ENCODE results near the gene PCGF2. TPM values are rescaled to one million over a fixed set of nuclear protein-coding genes. Genes with fewer than 3 reads are reported as not detected.

Gene PCGF2
- total and polyA plus RNA-seq, 2 of the 8 experiments (the other 6 are each of a cell fraction or from before 2014, with no cell fraction given), result 42.1 to 93.3 TPM

- no peaks in the 10 kb centered on the region for H3K9me3 ChIP-seq (ENCODE audit: insufficient read depth in 2 of 2, low read depth in 1 of 2, low read length in 1 of 2)
- peak overlapping the region; percentile 81 to 92 for H3K4me2 ChIP-seq (ENCODE audit: insufficient read depth in 1 of 2, low read depth in 2 of 2, low read length in 2 of 2)
- no peak overlapping the region for H3K4ac ChIP-seq (replicated peaks; ENCODE audit: insufficient read length, low read depth, low read length)
- peaks cover 31 to 84% (median 74%) of the 10 kb centered on the region in 4 experiments for H3K27me3 ChIP-seq (replicated peaks in 1 of 4; ENCODE audit: control insufficient read depth in 3 of 4, extremely low read depth in 1 of 4, insufficient read depth in 3 of 4, low read length in 3 of 4)
- H4K91ac ChIP-seq (replicated peaks; ENCODE audit: insufficient read length, low read length), result peak overlapping the region; percentile 15
- POLR2A ChIA-PET (ENCODE audit: partially characterized antibody), result interaction anchor here (1.0 to 4.5 kb wide), 9 partner anchors 12 to 150 kb away, joined by 3 to 38 read pairs (median 4); no protein-coding TSS in a partner anchor
- CTCF ChIA-PET (ENCODE audit: partially characterized antibody), result interaction anchor here (0.6 to 3.4 kb wide), 8 partner anchors 12 to 124 kb away, joined by 3 to 30 read pairs (median 5); no protein-coding TSS in a partner anchor
- 0 out of 2 replicates have a peak overlapping the region, but pooled peaks have one; percentile 20 for H2BK15ac ChIP-seq (ENCODE audit: low read length)
- peak overlapping the region; percentile 43 to 76 (median 52); a peak in 7 of 8 replicates for H3K4me3 ChIP-seq (ENCODE audit: extremely low read depth in 1 of 4, insufficient read depth in 2 of 4, low read depth in 3 of 4, low read length in 4 of 4)
- peaks cover 15 to 44% (median 32%) of the 10 kb centered on the region in 4 experiments for H3K4me1 ChIP-seq (replicated peaks in 1 of 4; ENCODE audit: control insufficient read depth in 3 of 4, insufficient read depth in 4 of 4, low read length in 3 of 4)
- H2AK5ac ChIP-seq (ENCODE audit: low read depth, low read length), result no peak overlapping the region
- H3K79me1 ChIP-seq (ENCODE audit: low read depth, low read length), result no peaks in the 10 kb centered on the region
- H3K56ac ChIP-seq (replicated peaks; ENCODE audit: insufficient read length, low read depth, low read length), result no peak overlapping the region
- H2AFZ ChIP-seq (ENCODE audit: low read length), result no peak overlapping the region
- no peak overlapping the region for H3K14ac ChIP-seq (ENCODE audit: insufficient read length)
- H2BK5ac ChIP-seq (ENCODE audit: low read depth, low read length), result 0 out of 2 replicates have a peak overlapping the region, but pooled peaks have one; percentile 44
- WGBS, 2 experiments (ENCODE audit: extremely low coverage in 1 of 2, insufficient coverage in 1 of 2, insufficient read length in 1 of 2, insufficient replicate concordance in 2 of 2, low coverage in 1 of 2, low lambda C conversion rate in 2 of 2, missing lambda C conversion rate in 1 of 2), result 1% methylated on average over 36 of the region's 50 CpGs; no CpG with 5 or more reads in 1 of the 2 experiments
- no peak overlapping the region; the same call in 1 of the 2 replicates for H2BK20ac ChIP-seq (ENCODE audit: low read length)
- H4K5ac ChIP-seq (ENCODE audit: insufficient read length, low read depth, low read length), result no peak overlapping the region
- H3K36me3 ChIP-seq (ENCODE audit: control insufficient read depth in 2 of 4, insufficient read depth in 4 of 4, low read length in 3 of 4), result no peaks in the 10 kb centered on the region
- peaks cover 5 to 17% of the 10 kb centered on the region in 2 experiments for H4K20me1 ChIP-seq (replicated peaks in 1 of 2; ENCODE audit: control insufficient read depth in 1 of 2, insufficient read depth in 2 of 2, low read length in 2 of 2)
- peak overlapping the region; percentile 78; the same call in 1 of the 2 replicates for H3K18ac ChIP-seq (ENCODE audit: extremely low read depth, low read length)
- peak; percentile 94 for DNase-seq (ENCODE audit: low read depth in 1 of 2, low spot score in 2 of 2)
- FAIRE-seq, result no peak
- no peak overlapping the region for H3K27ac ChIP-seq (ENCODE audit: low read depth, low read length)
- peak overlapping the region; percentile 10; the same call in 1 of the 2 replicates for H2BK12ac ChIP-seq (ENCODE audit: low read depth, low read length)
- H3K79me2 ChIP-seq (ENCODE audit: control insufficient read depth in 1 of 2, insufficient read depth in 2 of 2, low read length in 2 of 2), result no peaks in the 10 kb centered on the region
- H4K8ac ChIP-seq (ENCODE audit: extremely low read depth, insufficient read depth, low read length), result peak overlapping the region; percentile 42; the same call in 1 of the 2 replicates
- H3K23me2 ChIP-seq (ENCODE audit: low read depth, low read length), result peaks cover 28% of the 10 kb centered on the region
- H3K9ac ChIP-seq (replicated peaks in 1 of 4; ENCODE audit: extremely low read depth in 1 of 4, low read depth in 3 of 4, low read length in 3 of 4), result no peak overlapping the region; a peak in 1 of 7 replicates
- no peak overlapping the region for H2BK120ac ChIP-seq (replicated peaks; ENCODE audit: low read depth, low read length)
- H3K23ac ChIP-seq (ENCODE audit: insufficient read length), result no peak overlapping the region
- TF ChIP-seq GTF2F1 (IDR thresholded peaks at IDR 0.05; ENCODE audit: borderline replicate concordance, low read depth, low read length), result no peak
- TF ChIP-seq MAX (IDR thresholded peaks at IDR 0.05), result peak; percentile 41; the same call in 1 of the 2 replicates
- peak; percentile 96 for TF ChIP-seq TCF12 (IDR thresholded peaks at IDR 0.05; ENCODE audit: low read depth, low read length)
- TF ChIP-seq SP2 (IDR thresholded peaks at IDR 0.05; ENCODE audit: low read length), result no peak
- TF ChIP-seq EZH2 (IDR thresholded peaks at IDR 0.05; ENCODE audit: low read depth, low read length, severe bottlenecking), result peak; percentile 67
- TF ChIP-seq JUND (IDR thresholded peaks at IDR 0.05; ENCODE audit: low read length), result no peak
- 0 out of 2 replicates have a peak, but pooled peaks have one; percentile 24 for TF ChIP-seq TAF1 (IDR thresholded peaks at IDR 0.05; ENCODE audit: low read depth, low read length)
- TF ChIP-seq TAF7 (optimal IDR thresholded peaks at IDR 0.05; ENCODE audit: borderline replicate concordance, low read depth, low read length), result no peak
- TF ChIP-seq SP1 (IDR thresholded peaks at IDR 0.05; ENCODE audit: low read depth, low read length), result peak; percentile 82
- peak; percentile 61 to 76; a peak in 1 of 4 replicates for TF ChIP-seq HDAC2 (IDR thresholded peaks at IDR 0.05; ENCODE audit: borderline replicate concordance in 1 of 2, low read depth in 2 of 2, low read length in 2 of 2)
Measured at GRCh38 chr17:38703742-38704605, 44.2 kb downstream of the PCGF2 start.
